OCI-LY3 (cell line): ENCODE data around the gene WDR70.

Experiments
- H2AFZ ChIP-seq: fragments of 200-600, 300-600 bp; shearing (Covaris generic); 2 replicates; pipeline ENCODE4 v1.6.0; 2014; ENCODE audit warnings: antibody characterized with exemption, low read depth, low read length
- H3K27ac ChIP-seq: fragments of 200-600, 300-600 bp; sonication (generic); 2 replicates; pipeline ENCODE4 v1.5.1; 2014; ENCODE audit warnings: mild to moderate bottlenecking, low read length, moderate library complexity, mixed read lengths
- H3K27me3 ChIP-seq: fragments of 200-600, 300-600 bp; sonication (generic); 2 replicates; pipeline ENCODE4 v1.6.1; 2014; ENCODE audit warnings: low read depth, low read length, mixed read lengths
- H3K36me3 ChIP-seq: fragments of 200-600, 300-600 bp; sonication (generic); replicated peaks from 2 replicates; pipeline ENCODE3; 2014; ENCODE audit warnings: low read depth, low read length, mixed read lengths
- H3K4me1 ChIP-seq: fragments of 300-600, 200-600 bp; sonication (generic); 2 replicates; pipeline ENCODE4 v1.6.1; 2014; ENCODE audit warnings: low read length, mixed read lengths
- H3K4me2 ChIP-seq: fragments of 200-600, 300-600 bp; sonication (generic); 2 replicates; pipeline ENCODE4 v1.6.1; 2014; ENCODE audit warnings: low read length, mixed read lengths
- H3K4me3 ChIP-seq: fragments of 300-600, 200-600 bp; sonication (generic); 2 replicates; pipeline ENCODE4 v1.5.1; 2014; ENCODE audit warnings: antibody characterized with exemption, mild to moderate bottlenecking, low read length, moderate library complexity
- H3K79me2 ChIP-seq: fragments of 300-600, 200-600 bp; shearing (Covaris generic); 2 replicates; pipeline ENCODE4 v1.6.1; 2014; ENCODE audit warnings: mild to moderate bottlenecking, low read length, mixed read lengths
- H3K9ac ChIP-seq: fragments of 300-600, 200-600 bp; shearing (Covaris generic); 2 replicates; pipeline ENCODE4 v1.6.0; 2014; ENCODE audit warnings: mild to moderate bottlenecking, low read length, moderate library complexity
- H3K9me3 ChIP-seq: fragments of 200-600, 300-600 bp; shearing (Covaris generic); 2 replicates; pipeline ENCODE4 v1.6.1; 2014; ENCODE audit warnings: low read length, mixed read lengths; ENCODE audit not compliant: insufficient read depth
- H4K20me1 ChIP-seq: fragments of 200-600, 300-600 bp; sonication (generic); 2 replicates; pipeline ENCODE4 v1.6.1; 2016; ENCODE audit warnings: low read length, mixed read lengths; ENCODE audit not compliant: insufficient read depth
- EZH2phosphoT487 ChIP-seq: fragments of 200-600 bp; shearing (Covaris generic); IDR thresholded peaks from 2 replicates; pipeline ENCODE4 v1.6.1; 2018; ENCODE audit warnings: antibody characterized with exemption, mixed run types, low read depth
- TF ChIP-seq, protein P1 (sequence below): fragments of 200-600, 300-600 bp; sonication (generic); IDR thresholded peaks from 2 replicates; pipeline ENCODE4 v1.5.1; 2014; ENCODE audit warnings: antibody characterized with exemption, low read length, low read depth

The WDR70 gene

GRCh38 chr5:37662362-37662761 lies 283.2 kb downstream of the WDR70 start:
- Histone ChIP-seq H3K27ac (no peak overlapping the region), H3K4me3 (no peak overlapping the region), H3K36me3 (no peaks in the 10 kb centered on the region), H3K4me1 (no peaks in the 10 kb centered on the region), H3K9ac (no peak overlapping the region), H3K9me3 (no peaks in the 10 kb centered on the region), H3K4me2 (no peak overlapping the region), H3K27me3 (no peaks in the 10 kb centered on the region), H4K20me1 (no peaks in the 10 kb centered on the region), H3K79me2 (no peaks in the 10 kb centered on the region), H2AFZ (no peak overlapping the region)
- TF ChIP-seq, protein P1, sequence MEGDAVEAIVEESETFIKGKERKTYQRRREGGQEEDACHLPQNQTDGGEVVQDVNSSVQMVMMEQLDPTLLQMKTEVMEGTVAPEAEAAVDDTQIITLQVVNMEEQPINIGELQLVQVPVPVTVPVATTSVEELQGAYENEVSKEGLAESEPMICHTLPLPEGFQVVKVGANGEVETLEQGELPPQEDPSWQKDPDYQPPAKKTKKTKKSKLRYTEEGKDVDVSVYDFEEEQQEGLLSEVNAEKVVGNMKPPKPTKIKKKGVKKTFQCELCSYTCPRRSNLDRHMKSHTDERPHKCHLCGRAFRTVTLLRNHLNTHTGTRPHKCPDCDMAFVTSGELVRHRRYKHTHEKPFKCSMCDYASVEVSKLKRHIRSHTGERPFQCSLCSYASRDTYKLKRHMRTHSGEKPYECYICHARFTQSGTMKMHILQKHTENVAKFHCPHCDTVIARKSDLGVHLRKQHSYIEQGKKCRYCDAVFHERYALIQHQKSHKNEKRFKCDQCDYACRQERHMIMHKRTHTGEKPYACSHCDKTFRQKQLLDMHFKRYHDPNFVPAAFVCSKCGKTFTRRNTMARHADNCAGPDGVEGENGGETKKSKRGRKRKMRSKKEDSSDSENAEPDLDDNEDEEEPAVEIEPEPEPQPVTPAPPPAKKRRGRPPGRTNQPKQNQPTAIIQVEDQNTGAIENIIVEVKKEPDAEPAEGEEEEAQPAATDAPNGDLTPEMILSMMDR: no peak
- no peak for TF ChIP-seq EZH2phosphoT487

DNA sequence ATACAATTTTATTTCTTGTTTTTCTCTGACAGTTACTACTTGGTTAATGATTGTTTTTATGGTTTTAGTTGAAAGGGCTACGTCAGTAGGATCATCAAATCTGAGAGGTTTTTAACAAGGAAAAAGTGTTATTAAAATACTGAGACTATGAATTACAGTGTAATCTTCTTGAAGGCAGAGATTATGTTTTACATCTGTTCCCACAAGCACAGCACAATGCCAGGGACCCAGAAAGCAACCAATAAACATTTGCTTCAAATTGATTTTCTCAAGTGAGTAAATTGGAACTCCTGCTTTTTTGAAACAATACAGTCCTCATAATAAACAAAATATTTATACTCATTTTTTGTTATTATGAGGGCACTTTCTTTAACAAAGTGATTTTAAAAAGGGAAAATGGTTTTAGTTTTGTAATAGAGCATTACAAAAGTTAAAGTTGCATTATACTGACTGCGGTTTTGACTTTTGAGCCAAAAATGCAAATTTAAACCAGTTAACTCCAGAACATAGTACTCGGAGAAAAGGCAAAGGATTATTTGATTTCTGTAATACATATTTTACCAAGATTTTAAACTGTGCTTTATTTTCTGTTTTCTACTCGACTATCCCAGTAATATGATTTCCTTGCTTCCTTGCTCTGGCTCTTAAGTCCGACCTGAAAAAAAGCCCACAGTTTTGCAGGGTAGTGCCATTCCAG lies 283.8 kb downstream of the WDR70 start:
- Histone ChIP-seq H3K36me3 (no peaks in the 10 kb centered on the region), H3K4me1 (no peaks in the 10 kb centered on the region), H3K9me3 (no peaks in the 10 kb centered on the region), H3K27ac (no peak overlapping the region), H3K27me3 (no peaks in the 10 kb centered on the region), H3K4me2 (no peak overlapping the region), H3K79me2 (no peaks in the 10 kb centered on the region), H2AFZ (no peak overlapping the region), H4K20me1 (no peaks in the 10 kb centered on the region), H3K4me3 (no peak overlapping the region), H3K9ac (no peak overlapping the region)
- TF ChIP-seq, protein P1: no peak
- no peak for TF ChIP-seq EZH2phosphoT487

- no peak overlapping the region for H3K27ac ChIP-seq
- no peaks in the 10 kb centered on the region for H3K79me2 ChIP-seq
- no peaks in the 10 kb centered on the region for H3K4me1 ChIP-seq
- no peak overlapping the region for H3K9ac ChIP-seq
- H4K20me1 ChIP-seq: no peaks in the 10 kb centered on the region
- H3K4me3 ChIP-seq: no peak overlapping the region
- H3K27me3 ChIP-seq: no peaks in the 10 kb centered on the region
- no peak overlapping the region for H2AFZ ChIP-seq
- no peaks in the 10 kb centered on the region for H3K9me3 ChIP-seq
- no peak for TF ChIP-seq EZH2phosphoT487
- TF ChIP-seq, protein P1: no peak
- H3K4me2 ChIP-seq: no peak overlapping the region
- H3K36me3 ChIP-seq: no peaks in the 10 kb centered on the region
These were observed 284.4 kb downstream of the WDR70 start for GRCh38 chr5:37663538-37663937.

DNA sequence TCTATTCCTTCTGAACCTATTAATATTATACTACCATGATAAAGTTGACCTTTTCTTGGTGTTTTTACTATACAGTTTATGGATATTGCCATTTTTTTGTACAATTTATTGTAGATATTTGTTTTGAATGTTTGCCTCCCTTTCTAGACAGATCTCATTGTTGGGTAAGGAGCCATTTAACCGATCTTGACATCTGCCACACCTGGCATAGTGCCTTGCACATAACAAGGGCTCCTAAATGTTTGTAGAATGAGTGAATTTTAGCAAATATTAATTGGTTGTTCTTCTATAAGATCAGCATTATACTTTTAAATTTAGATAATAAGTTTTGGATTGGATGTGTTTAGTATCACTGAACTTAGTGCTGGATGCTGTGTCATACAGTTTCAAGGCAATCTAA lies 285.4 kb downstream of the WDR70 start:
- Histone ChIP-seq H3K27ac (no peak overlapping the region), H3K4me3 (no peak overlapping the region), H3K9ac (no peak overlapping the region), H3K79me2 (no peaks in the 10 kb centered on the region), H3K36me3 (no peaks in the 10 kb centered on the region), H3K4me2 (no peak overlapping the region), H3K9me3 (no peaks in the 10 kb centered on the region), H4K20me1 (no peaks in the 10 kb centered on the region), H2AFZ (no peak overlapping the region), H3K4me1 (no peaks in the 10 kb centered on the region), H3K27me3 (no peaks in the 10 kb centered on the region)
- TF ChIP-seq EZH2phosphoT487: no peak
- TF ChIP-seq, protein P1: no peak
